ENCODE data around the gene EFEMP2.
A peak's percentile ranks its signal among the peaks of the same experiment; 100 is the strongest.

The EFEMP2 gene

DNA sequence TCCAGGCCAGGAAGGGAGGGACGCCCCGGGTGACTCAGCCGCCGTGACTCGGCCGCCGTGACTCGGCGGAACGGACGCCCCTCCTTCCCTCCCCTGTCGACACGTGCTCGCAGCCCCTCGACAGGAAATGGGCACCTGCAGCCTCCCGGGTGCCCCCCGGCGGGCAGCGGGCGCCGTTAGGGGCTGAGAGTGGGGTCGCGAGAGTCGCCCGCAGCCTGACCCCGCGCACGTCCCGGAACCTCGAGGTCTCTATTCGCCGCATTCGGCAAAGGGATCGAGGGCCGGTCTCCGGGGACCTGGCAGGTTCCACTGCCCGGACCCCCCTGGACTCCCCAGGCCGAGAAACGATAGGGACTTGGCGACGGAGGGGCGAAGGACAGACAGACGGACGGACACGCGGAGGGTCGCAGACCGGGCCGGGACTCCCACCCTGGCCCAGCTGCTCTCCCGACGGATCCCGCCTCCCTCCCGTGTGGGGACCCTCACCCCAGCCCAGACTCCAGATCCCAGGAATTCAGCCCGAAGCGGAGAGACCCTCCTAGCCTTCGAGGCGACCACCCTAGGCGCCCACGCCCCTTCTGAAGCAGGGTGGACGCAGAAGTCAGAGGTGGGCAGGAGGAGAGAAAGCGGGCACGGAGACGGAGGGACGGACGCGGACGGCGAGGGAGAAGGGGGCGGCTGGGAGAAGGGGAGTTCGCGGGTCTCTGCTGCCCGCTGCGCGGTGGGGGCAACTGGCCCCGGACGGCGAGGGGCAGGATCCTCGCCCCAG, 26.9 kb upstream of the EFEMP2 start:
- TF ChIP-seq, protein P1, sequence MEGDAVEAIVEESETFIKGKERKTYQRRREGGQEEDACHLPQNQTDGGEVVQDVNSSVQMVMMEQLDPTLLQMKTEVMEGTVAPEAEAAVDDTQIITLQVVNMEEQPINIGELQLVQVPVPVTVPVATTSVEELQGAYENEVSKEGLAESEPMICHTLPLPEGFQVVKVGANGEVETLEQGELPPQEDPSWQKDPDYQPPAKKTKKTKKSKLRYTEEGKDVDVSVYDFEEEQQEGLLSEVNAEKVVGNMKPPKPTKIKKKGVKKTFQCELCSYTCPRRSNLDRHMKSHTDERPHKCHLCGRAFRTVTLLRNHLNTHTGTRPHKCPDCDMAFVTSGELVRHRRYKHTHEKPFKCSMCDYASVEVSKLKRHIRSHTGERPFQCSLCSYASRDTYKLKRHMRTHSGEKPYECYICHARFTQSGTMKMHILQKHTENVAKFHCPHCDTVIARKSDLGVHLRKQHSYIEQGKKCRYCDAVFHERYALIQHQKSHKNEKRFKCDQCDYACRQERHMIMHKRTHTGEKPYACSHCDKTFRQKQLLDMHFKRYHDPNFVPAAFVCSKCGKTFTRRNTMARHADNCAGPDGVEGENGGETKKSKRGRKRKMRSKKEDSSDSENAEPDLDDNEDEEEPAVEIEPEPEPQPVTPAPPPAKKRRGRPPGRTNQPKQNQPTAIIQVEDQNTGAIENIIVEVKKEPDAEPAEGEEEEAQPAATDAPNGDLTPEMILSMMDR (IDR thresholded peaks at IDR 0.05; ENCODE audit: insufficient read depth, low read length, missing control alignments), result no peak
- H3K4me3 ChIP-seq (ENCODE audit: low read depth, low read length), result peak overlapping the region; percentile 98
- DNase-seq (ENCODE audit: low read depth, low spot score), result no peak
- CTCF ChIA-PET, result interaction anchor here (1.1 to 33.3 kb wide), 4 partner anchors 9 to 188 kb away, joined by 3 to 1090 read pairs (median 200); partner anchors contain the start of genes CCDC85B, CTSW, FIBP and KAT5
- POLR2A ChIA-PET, result interaction anchor here (0.8 to 7.7 kb wide), 8 partner anchors 9 to 76 kb away, joined by 3 to 136 read pairs (median 6); partner anchors contain the start of genes CCDC85B and FIBP

DNA sequence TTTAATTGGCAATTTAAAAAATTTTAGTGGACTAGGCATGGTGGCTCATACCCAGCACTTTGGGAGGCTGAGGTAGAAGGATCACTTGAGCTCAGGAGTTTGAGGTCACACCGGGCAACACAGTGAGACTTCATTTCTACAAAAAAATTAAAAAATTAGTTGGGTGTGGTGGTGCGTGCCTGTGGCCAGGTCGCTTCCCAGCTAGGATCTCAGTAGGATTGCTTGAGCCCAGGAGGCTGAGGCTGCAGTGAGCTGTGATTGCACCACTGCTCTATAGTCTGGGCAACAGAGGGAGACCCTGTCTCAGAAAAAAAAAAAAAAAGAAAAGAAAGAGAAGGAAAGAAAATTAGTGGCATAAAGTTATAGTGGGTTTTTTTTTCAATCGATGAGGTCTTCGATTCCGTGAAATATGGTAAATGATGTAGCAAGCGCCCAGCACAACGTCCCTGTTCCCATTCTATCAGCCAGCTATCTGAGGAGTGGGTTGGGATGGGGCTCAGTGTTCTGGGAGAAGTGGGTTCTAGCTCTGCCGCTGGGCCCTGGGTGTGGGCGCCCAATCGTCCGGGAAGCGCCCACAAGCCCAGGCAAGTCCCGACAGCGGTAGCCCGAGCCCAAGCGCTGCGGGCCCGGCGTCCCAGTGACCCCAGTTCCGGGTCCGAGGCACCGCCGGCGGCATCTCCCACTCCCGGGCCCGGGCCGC, 26.2 kb upstream of the EFEMP2 start:
- H3K4me3 ChIP-seq (ENCODE audit: low read depth, low read length), result peak overlapping the region; percentile 98
- ChIA-PET POLR2A (interaction anchor here (0.7 to 7.7 kb wide), 9 partner anchors 8 to 122 kb away, joined by 3 to 136 read pairs (median 4); partner anchors contain the start of genes CCDC85B and FIBP), CTCF (interaction anchor here (1.1 to 33.3 kb wide), 6 partner anchors 8 to 187 kb away, joined by 3 to 1090 read pairs (median 6); partner anchors contain the start of genes CCDC85B, CTSW, FIBP and KAT5)
- DNase-seq (ENCODE audit: low read depth, low spot score), result no peak
- TF ChIP-seq, protein P1 (IDR thresholded peaks at IDR 0.05; ENCODE audit: insufficient read depth, low read length, missing control alignments), result no peak

DNA sequence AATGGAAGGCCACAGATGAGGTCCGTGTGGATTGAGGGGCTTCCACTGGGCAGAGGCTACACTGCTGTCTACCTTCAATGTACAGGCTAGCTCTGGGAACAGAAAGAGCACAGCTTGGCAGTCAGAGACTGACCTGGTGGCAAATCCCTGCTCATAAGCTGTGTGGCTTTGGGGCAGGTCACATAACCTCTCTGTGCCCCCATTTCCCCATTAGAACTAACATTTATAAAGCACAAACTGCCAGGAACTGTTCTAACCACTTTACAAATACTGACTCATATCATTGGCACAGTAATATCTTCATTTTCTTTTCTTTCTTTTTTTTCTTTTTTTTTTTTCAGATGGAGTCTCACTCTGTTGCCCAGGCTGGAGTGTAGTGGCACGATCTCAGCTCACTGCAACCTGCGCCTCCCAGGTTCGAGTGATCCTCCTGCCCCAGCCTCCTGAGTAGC, 24.4 kb upstream of the EFEMP2 start:
- ChIA-PET CTCF (interaction anchor here (1.2 to 33.3 kb wide), 7 partner anchors 7 to 82 kb away, joined by 3 to 1090 read pairs (median 7); partner anchors contain the start of genes CCDC85B, FIBP, FOSL1 and SART1), POLR2A (interaction anchor here (0.9 to 7.7 kb wide), 3 partner anchors 7 to 17 kb away, joined by 3 to 136 read pairs (median 37); partner anchors contain the start of genes CCDC85B and FIBP)
- DNase-seq (ENCODE audit: low read depth, low spot score), result no peak
- peak overlapping the region; percentile 23 for H3K4me3 ChIP-seq (ENCODE audit: low read depth, low read length)
- TF ChIP-seq, protein P1 (IDR thresholded peaks at IDR 0.05; ENCODE audit: insufficient read depth, low read length, missing control alignments), result no peak

DNA sequence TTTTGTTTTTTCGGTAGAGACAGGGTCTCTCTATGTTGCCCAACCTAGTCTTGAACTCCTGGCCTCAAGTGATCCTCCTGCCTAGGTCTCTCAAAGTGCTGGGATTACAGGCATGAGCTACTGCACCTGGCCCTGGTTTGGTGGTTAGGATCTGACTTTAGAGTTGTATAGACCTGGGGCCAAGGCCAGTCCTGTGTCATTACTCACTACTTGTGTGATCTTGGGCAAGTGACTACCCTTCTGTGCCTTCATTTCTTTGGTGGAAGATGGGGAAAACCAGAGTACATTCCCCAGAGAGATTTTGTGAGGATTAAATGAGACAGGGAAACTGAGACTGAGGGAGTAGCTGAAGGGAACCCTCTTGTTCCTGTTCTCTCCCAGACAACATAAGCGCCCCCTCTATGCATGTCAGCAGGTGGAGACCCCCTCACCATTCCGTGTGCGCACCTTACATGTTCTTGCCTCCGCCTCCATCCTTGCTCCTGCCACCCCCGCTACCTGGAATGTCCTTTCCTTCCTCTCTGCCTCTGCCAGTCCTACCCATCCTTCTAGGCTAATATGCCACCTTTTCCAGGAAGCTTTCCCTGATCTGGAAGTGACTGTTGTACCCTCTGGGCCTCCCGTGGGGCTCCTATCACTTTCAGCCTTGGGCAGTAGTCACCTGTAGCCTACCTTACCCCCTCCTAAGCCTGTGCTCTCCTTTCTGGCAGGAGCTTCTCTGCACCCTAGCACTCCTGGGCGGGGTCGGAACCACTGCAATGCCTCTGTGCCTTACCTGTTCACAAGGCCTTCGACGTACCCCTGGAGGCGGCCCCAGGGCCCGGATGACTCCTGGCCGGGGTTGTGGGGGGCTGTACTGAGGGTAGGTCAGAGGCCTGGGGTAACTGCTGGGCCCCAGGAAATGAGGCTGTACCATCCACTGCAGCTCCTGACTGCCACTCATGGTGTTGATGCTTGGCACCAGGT, 23.7 kb upstream of the EFEMP2 start:
- no peak for DNase-seq (ENCODE audit: low read depth, low spot score)
- peak overlapping the region; percentile 23 for H3K4me3 ChIP-seq (ENCODE audit: low read depth, low read length)
- TF ChIP-seq, protein P1 (IDR thresholded peaks at IDR 0.05; ENCODE audit: insufficient read depth, low read length, missing control alignments), result no peak
- CTCF ChIA-PET, result interaction anchor here (0.9 to 33.3 kb wide), 7 partner anchors 6 to 83 kb away, joined by 3 to 1090 read pairs (median 4); partner anchors contain the start of genes CCDC85B, FIBP, FOSL1 and SART1
- POLR2A ChIA-PET, result interaction anchor here (0.9 to 7.7 kb wide), 3 partner anchors 6 to 18 kb away, joined by 3 to 136 read pairs (median 37); partner anchors contain the start of genes CCDC85B and FIBP

DNA sequence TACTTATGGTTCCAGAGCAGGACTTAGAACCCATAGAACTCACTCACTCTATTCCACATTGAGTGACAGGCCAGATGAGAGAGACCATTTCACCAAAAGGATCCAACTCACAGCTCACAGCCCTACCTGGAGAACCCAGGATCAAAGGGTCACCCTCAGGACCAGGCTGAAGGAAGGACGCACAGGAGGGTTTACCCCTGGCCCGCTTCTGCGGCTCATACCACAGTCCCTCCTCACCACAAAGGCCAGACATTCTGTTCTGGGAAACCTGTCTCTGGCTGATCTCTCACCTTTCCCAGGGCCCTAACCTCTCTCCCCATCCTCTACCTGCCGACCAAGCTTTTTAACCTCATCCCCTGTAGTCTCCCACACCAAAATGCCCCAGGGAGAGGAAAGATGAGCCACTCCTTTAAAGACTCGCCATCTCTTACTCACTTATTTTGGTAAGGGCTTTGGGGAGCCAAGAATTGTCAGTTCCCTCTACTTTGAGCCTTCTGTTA, 22.9 kb upstream of the EFEMP2 start:
- no peak for DNase-seq (ENCODE audit: low read depth, low spot score)
- H3K4me3 ChIP-seq (ENCODE audit: low read depth, low read length), result no peak overlapping the region
- TF ChIP-seq, protein P1 (IDR thresholded peaks at IDR 0.05; ENCODE audit: insufficient read depth, low read length, missing control alignments), result no peak
- ChIA-PET POLR2A (interaction anchor here (0.7 to 3.9 kb wide), 2 partner anchors 16 to 19 kb away, joined by 3 to 37 read pairs; no protein-coding TSS in a partner anchor), CTCF (interaction anchor here (0.9 to 33.3 kb wide), 7 partner anchors 5 to 150 kb away, joined by 3 to 1090 read pairs (median 5); partner anchors contain the start of genes CCDC85B, FIBP, FOSL1 and SART1)

Measured in AG04449 (cell line).